ENCODE results near the gene LRWD1. TPM values are rescaled to one million over a fixed set of nuclear protein-coding genes. Genes with fewer than 3 reads are reported as not detected.

Gene LRWD1
- total and polyA plus RNA-seq, 9 of the 15 experiments (the other 6 are each of a cell fraction or from before 2014, with no cell fraction given): 0.61 to 66.0 (median 33.2) TPM

DNA sequence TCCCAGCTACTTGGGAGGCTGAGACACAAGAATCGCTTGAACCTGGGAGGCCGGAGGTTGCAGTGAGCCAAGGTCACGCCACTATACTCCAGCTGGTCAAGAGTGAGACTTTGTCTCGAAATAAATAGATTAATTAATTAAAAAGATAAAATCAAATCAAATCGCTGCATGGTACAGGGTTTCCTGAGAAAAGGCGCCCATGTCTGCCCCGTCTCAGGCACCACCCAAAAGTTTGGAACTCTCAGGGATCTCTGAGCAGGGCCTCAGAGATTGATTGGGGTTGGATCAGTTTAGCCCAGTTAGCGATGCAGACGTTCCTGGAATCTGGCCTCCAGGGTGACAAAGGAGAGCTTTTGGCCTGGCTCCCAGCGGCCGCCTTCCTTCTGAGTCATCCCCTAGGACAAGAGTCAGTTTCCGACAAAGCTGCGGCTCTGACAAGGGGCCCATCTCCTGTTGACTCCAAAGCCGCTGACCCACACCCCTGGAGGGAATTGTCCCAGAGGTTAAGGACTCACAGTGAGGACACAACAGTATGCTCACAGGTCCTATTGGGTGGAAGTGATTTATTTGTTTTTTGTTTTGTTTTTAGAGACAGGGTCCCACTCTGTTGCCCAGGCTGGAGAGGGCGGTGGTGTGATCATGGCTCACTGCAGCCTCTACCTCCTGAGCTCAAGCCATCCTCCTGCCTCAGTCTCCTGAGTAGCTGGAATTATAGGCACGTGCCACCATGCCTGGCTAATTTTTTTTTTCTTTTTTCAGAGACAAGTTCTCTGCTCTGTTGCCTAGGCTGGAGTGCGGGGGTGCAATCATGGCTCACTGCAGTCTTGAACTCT, 24.6 kb upstream of the LRWD1 start (continued):
- TF ChIP-seq CBX3 (IDR thresholded peaks at IDR 0.05; ENCODE audit: borderline replicate concordance in 1 of 2, low read length in 2 of 2) (no peak), PCBP1 (IDR thresholded peaks at IDR 0.05; ENCODE audit: low read depth, low read length, poor library complexity, severe bottlenecking) (no peak), ZNF143 (CRISPR knock-in tag; IDR thresholded peaks at IDR 0.05) (no peak), PHF21A (IDR thresholded peaks at IDR 0.05; ENCODE audit: borderline replicate concordance, low read depth) (peak; percentile 63; the same call in 1 of the 2 replicates), MYC (IDR thresholded peaks at IDR 0.05; ENCODE audit: low read depth, low read length) (no peak), MYC (CRISPR knock-in tag; IDR thresholded peaks at IDR 0.05; ENCODE audit: borderline replicate concordance, low read depth) (no peak), CHD2 (IDR thresholded peaks at IDR 0.05; ENCODE audit: low read depth, low read length) (no peak), CREB3L1 (IDR thresholded peaks at IDR 0.05; ENCODE audit: borderline replicate concordance, low read depth) (no peak), HNRNPUL1 (IDR thresholded peaks at IDR 0.05; ENCODE audit: low read length) (no peak), MTA3 (IDR thresholded peaks at IDR 0.05; ENCODE audit: borderline replicate concordance) (0 out of 2 replicates have a peak, but pooled peaks have one; percentile 39), ZFPM2 (CRISPR knock-in tag; IDR thresholded peaks at IDR 0.05) (no peak), ZBED1 (IDR thresholded peaks at IDR 0.05) (no peak), SMARCC2 (IDR thresholded peaks at IDR 0.05; ENCODE audit: low read depth) (no peak), ZNF699 (CRISPR knock-in tag; IDR thresholded peaks at IDR 0.05; ENCODE audit: insufficient replicate concordance) (no peak), COPS2 (conservative IDR thresholded peaks at IDR 0.05) (no peak), ETV5 (CRISPR knock-in tag; IDR thresholded peaks at IDR 0.05; ENCODE audit: low read depth) (0 out of 2 replicates have a peak, but pooled peaks have one; percentile 18), KDM5B (IDR thresholded peaks at IDR 0.05; ENCODE audit: insufficient replicate concordance, low read depth, low read length) (no peak), POU5F1 (IDR thresholded peaks at IDR 0.05; ENCODE audit: borderline replicate concordance, low read depth, low read length, partially characterized antibody) (no peak), SMARCA5 (IDR thresholded peaks at IDR 0.05) (0 out of 2 replicates have a peak, but pooled peaks have one; percentile 59), CEBPB (tag; IDR thresholded peaks at IDR 0.05) (no peak), CREM (IDR thresholded peaks at IDR 0.05; ENCODE audit: low read depth) (peak; percentile 5; the same call in 1 of the 2 replicates), STAG1 (CRISPR knock-in tag; IDR thresholded peaks at IDR 0.05; ENCODE audit: borderline replicate concordance) (no peak), OTX1 (CRISPR knock-in tag; IDR thresholded peaks at IDR 0.05) (peak; percentile 53; the same call in 1 of the 2 replicates)
- TF ChIP-seq, protein P1, sequence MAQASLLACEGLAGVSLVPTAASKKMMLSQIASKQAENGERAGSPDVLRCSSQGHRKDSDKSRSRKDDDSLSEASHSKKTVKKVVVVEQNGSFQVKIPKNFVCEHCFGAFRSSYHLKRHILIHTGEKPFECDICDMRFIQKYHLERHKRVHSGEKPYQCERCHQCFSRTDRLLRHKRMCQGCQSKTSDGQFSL (CRISPR knock-in tag; IDR thresholded peaks at IDR 0.05): peak; percentile 69
- TF ChIP-seq, protein P1 (tag; IDR thresholded peaks at IDR 0.05): no peak
- TF ChIP-seq, protein P2, sequence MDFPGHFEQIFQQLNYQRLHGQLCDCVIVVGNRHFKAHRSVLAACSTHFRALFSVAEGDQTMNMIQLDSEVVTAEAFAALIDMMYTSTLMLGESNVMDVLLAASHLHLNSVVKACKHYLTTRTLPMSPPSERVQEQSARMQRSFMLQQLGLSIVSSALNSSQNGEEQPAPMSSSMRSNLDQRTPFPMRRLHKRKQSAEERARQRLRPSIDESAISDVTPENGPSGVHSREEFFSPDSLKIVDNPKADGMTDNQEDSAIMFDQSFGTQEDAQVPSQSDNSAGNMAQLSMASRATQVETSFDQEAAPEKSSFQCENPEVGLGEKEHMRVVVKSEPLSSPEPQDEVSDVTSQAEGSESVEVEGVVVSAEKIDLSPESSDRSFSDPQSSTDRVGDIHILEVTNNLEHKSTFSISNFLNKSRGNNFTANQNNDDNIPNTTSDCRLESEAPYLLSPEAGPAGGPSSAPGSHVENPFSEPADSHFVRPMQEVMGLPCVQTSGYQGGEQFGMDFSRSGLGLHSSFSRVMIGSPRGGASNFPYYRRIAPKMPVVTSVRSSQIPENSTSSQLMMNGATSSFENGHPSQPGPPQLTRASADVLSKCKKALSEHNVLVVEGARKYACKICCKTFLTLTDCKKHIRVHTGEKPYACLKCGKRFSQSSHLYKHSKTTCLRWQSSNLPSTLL (IDR thresholded peaks at IDR 0.05): no peak

Measured in K562 (cell line).